NCI-H2171 treated with DMSO at 0.1 percent for 48 hours (cell line): ENCODE data around the gene ZNF473.

Source experiments
- DNase-seq: peaks from one replicate; lab custom pipeline; 2025; lab: John Stamatoyannopoulos, UW

ZNF473 gene

DNA sequence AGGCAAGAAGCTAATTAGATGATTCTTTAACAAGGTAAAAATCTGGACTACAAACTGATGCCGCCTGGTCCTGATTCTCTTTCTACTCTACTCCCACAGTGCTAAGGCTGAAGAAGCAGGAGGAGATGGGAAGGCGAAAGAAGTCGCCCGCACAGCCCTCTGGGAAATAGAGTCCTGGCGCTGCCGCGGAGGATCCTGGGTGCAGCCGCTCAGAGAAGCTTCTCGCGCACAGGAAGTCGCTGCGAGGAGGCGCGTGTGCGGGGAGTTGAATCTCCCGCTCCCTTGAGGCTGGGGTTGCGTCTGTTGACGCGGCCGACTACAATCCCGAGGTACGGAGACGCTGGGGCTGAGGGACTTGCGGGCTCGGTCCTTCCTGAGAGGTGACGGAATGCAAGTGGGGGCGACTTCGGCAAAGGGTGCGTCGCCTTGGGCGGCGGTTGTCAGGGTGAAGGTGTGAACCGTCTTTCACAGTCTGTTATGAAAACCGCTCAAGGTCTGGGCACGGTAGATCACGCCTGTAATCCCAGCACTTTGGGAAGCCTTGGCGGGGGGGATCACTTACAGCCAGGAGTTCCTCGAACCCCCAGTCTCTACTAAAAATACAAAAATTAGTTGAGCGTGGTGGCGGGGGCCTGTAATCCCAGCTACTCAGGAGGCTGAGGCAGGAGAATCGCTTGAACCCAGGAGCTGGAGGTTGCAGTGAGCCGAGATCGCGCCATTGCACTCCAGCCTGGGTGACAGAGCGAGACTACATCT lies at the start of gene ZNF473:
Gene ZNF473 (plus strand): TSS at position 212 of the 756 bp plus-strand sequence. CDS start 5,078 bp downstream, outside the sequence.
- peak; percentile 99 for DNase-seq

DNA sequence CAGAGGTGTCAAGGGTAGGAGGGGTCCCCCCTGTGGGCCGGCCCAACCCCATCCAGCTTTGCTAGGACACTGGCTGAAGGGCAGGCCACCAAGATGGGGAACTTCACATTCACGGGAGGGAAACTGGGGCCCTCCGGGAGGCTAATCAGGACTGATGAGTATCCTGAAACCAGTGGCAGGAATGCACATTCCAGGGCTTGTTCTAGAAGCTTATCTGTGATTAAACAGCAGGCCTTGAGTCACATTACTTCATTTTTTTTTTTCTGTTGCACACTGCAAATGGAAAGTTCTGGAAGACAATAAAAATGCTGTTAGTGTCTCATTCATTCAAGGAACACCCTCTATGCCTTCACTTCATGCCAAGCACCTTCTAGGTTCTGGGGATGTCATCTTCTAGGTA lies 49.3 kb upstream of the ZNF473 start:
- DNase-seq: no peak

DNA sequence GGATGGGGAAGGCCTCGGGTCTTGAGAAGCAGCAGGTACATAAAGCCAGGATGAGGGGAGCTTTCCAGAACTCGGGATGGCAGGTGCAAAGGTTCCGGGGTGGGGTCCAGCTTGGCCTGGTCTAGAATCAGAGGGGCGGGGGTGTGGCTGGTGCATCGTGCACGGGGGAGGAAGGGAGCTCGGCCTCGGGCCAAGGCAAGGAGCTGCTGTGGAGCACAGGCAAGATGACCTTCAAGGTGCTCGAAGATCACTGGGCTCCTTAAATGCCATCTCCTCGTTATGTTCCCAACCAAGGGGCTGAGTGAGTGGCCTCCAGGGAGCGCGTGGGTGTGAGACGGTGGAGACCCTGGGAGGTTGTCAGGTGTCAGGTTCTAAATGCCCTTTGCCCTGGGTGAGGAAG lies 48.7 kb upstream of the ZNF473 start:
- no peak for DNase-seq

DNA sequence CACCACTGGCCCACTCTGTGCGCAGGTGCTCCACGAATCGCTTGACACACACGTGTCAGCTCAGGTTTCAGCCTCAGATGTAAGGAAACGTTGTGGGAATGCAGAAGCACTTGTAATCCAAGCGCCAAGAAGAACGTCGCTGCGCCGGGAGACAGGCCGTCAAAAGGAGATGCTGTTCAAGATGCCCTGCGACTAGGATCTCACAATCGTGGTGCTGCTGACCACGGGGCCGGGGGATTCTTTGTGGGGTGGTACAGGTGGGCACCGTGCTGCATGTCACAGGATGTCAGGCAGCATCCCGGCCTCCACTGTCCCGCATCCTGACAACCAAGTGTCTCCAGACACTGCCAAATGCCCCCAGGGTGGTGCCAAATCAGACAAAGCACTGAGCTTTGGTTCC lies 47.9 kb upstream of the ZNF473 start:
- no peak for DNase-seq

DNA sequence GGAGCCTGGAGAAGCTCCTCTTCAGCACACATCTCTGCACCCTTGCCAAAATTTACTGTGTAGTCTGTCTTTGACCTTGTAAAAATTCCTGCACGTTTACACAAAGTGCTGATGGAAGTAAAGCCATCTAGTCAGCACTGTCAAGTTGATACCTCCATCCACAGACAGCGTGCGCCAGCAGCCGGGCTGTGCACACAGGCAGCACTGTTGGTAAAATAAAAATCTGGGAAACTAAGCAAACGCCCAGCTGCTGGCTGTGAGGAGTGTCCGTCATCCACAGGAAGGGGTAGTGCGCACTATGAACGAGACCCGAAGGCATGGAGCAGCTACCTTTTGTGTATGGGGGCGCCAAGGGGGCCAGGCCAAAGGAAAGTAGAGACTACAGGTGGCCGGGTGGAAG lies 47.5 kb upstream of the ZNF473 start:
- no peak for DNase-seq

DNA sequence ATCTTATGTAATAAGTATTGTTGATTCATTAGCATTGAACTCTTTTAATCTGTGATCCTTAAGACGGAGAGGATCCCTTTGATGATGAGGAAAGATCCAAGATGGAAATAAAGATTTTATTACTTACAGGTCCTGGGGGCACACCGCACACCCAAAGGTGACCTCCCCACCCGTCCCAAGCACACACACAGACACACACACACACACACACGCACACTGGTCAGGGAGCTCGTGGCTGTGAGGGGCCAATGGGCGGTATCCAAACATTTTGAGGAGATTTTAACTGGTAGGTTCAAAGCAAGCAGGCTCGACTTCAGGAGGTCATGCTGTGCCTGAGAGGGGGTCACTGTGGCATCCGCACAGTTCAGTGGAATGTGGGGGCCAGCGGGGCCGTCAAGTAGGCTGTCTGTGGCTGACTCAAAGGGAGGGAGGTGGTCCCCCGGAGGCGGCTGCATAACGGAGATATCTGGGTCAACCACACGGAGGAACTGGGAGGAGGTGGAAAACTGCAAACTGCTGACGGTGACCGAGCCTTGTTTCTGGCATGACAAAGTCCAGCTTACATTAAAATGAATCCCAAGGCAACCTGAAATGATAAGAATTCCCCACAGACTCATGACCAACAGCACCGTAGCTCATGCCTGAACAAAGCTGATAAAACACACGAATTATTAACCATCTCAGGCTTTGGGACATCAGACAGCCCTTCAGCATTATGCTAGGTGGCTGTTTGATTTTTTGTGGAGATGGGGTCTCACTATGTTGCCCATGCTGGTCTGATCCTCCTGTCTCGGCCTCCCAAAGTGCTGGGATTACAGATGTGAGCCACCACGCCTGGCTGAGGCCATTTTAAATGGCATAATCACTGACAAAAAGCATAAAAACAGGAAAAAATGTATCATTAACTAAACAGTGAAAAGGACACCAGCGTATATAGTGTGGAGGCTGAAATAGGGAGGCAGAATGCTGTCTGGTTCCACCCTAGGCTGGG lies 43.9 kb upstream of the ZNF473 start:
- DNase-seq: no peak

DNA sequence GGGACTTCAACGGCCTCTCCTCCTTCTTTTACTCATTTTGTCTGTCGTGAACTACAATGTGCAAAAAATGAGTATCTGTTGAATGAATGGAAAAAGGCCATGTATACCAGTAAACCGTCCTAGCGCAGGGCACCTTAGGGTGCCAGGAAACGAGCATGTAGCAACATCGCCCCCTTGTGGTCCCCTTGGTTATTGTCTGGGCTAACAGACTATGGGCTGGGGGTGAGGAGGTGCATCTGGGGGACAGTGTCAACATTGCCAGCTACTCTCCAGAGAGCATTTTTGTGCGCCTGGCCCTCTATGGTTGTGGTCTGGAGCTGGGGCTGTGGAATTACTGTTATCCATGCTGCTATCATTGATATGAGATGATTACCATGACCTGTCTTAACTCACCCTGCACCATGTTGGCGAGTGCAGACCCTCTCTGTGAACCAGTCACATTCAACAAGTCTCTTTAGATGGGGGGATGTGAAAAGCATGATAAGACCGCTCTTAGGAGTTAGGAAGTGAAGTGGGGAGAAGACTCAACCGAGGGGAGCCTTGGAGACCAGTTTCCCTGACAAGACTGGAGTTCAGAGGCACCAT lies 42.1 kb upstream of the ZNF473 start:
- DNase-seq: peak; percentile 52

DNA sequence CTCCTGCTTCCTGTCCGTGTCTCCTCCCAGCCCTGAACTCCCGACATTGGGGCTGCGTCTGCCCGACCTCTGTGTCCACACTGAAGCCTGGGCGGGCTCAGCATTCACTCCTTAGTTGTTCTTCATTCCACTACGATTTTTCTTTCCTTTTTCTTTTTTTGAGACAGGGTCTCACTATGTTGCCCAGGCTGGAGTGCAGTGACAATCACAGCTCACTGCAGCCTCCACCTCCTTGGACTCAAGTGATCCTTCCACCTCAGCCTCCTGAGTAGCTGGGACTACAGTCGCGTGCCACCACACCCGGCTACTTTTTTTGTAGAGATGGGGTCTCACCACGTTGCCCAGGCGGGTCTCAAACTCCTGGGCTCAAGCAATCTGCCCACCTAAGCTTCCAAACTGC lies 41.3 kb upstream of the ZNF473 start:
- DNase-seq: no peak

DNA sequence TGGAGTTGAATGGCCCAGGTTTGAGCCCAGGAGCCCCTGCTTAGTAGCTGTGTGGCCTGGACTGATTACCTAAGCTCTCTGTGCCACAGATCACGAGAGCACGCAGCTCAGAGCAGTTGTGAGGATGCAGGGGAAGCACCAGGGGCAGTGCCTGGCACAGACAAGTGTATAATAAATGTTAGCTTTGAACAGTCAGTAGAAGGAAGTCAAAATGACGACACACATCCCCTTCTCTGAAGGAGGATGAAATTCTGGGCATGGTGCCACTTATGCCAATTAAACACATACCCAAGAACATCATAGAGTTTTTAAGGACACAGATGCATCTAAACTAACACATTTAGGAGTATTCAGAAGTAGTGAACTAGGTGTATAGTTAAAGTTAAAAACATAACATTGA lies 39.9 kb upstream of the ZNF473 start:
- DNase-seq: no peak

DNA sequence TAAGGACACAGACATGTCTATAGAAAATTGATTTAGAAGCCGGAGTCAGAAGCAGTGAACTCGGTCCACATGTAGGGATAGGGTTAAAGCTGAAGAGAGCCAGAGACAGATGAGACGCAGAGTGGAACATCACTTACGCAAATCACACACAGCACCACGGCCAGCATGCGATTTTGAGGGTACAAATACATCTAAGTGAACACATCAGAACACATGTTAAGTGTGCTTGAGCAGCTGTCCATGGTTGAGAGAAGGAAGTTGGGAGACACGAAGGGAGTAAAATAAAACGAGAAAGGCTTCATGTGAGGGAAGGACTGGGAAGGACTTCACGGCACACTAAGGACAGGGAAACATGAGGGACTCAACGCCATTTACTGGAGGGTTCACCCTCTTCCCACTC lies 39.5 kb upstream of the ZNF473 start:
- DNase-seq: no peak

DNA sequence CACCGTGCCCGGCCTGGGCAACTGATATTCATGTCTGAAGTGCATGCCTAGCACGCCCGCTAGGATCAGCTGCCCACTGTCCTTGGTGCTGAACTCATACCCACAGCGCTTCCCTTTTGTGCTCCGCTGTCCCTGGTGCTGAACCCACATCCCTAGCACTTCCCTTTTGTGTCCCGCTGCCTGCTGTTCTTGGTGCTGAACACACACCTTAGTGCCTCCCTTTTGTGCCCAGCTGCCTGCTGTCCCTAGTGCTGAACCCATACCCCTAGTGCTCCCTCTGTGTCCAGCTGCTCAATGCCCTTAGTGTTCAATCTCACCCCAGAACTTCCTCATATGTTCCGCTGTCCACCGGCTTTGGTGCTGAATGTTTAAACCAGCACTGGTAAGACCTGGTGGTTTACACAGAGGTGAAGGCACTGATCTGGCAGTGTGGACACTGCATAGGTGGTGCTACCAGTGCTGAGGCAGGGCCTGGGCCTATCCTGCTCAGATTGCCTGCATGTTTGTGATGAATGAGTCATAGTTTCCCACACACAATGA lies 38.6 kb upstream of the ZNF473 start:
- no peak for DNase-seq

DNA sequence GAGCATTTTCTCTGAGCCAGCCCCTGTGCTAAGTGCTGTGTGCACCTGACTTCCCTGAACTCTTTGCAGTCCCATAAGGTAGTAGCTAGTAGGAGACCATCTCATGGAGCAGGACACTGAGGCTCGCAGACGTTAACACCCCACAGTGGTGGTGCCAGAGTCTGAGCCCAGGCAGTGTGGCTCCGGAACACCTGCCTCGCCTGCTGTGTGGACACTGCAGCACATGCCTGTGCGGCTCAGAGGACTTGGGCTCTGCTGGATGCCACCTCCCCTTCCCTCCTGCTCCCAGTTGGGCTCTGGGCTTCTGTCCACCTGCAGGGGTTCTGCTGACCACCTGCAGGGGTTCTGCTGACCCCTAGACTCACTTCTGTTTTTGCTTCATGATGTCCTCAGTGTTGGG lies 37.8 kb upstream of the ZNF473 start:
- DNase-seq: no peak

DNA sequence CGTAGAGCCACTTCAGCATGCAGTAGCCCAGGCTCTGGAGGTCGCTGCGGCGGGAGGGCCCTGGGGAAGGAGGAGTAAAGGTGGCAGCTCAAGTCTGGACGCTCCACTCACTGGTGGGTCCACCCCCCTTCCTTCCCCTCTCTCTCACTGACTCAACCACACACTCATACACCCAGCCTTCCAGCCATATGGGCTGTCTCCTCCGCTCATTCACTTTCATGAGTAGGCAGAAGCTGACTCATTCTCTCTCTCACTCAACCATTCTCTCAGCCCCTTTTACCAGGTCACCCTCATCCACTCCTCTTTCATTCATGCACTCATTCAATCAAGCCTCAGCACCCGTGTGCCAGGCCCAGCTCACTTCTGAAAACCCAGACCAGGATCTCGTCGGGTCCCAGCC lies 37.4 kb upstream of the ZNF473 start:
- DNase-seq: no peak

DNA sequence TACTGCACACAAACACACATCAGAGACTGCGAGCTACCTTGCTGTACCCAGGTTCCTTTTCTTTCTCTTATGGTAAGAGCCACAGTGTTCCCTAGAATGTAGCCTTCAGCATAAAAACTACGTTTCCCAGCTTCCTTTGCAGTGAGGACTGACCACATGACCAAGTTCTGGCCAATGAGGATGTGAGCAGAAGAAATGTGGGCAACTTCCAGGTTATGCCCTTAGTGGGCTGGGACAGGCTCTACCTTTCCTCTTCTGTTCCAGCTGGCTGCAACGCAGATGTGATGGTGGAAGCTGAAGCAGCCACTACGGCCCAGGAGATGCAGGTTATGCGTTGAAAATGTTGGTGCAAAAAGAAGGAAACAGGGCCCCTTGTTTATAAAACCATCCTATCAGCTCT lies 28.1 kb upstream of the ZNF473 start:
- DNase-seq: peak; percentile 19

DNA sequence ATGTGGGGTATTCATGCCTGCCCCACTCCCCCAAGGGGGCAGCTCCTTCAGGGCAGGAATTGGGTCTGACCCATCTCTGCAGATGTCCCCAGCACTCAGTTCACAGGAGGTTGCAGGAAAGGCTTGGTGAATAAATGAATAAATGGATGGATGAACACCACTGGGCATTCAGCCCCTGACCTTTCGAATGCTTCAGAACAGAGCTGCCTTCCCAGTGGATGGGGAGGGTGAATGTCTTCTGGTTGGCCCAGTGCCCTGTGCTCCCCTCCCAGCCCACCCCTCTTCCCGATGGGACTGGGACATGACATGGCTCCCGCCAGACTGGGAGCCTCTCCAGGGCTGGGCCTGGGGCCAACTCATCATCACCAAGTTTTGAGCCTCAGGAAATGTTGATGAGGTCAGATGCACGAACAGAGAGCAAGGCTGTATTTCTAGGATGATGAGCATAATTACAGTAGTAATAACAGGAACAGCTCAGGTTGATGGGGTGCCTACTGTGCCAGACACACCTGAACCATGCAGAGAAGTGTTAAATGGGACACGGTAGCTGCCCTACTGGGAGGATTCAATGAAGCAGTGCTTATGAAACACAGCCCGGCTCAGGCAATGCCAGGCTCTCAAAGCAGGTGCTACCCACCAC lies 26.3 kb upstream of the ZNF473 start:
- no peak for DNase-seq

DNA sequence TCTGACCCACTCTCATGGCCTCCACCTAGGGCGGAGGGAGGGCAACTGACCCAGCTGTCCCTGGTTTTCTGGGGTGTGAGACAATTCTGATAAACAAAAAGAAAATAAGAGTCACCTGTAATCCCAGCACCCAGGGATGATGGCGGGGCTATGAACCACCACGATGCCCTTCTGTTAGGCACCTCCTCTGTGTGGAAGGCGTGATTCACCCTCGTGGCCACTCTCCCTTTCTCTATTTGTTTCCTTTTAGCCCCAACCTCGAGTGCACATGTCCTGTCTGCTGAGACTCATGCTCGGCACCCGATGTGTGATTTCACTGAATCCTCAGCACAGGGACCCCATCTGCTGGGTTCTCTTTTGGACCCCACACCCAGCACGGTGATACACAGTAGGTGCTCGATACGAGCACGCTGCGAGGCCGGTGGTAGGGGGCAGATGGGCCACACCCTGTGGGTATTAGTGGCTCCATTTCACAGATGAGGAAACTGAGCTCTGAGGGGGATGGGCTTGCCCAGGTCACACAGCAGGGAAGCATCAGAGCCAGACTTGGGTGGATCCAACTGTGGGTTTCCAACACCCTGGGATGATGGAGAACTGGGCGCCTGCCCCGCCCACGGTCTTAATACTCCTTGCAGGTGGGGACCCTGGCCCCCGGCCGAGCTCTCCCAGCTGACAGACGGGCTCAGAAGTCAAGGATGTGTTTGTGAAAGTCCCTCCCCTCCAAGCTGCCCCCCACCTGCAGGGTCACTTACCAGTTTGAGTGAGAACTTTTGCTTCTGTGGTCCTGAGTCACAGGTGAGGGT lies 25.6 kb upstream of the ZNF473 start:
- DNase-seq: no peak

DNA sequence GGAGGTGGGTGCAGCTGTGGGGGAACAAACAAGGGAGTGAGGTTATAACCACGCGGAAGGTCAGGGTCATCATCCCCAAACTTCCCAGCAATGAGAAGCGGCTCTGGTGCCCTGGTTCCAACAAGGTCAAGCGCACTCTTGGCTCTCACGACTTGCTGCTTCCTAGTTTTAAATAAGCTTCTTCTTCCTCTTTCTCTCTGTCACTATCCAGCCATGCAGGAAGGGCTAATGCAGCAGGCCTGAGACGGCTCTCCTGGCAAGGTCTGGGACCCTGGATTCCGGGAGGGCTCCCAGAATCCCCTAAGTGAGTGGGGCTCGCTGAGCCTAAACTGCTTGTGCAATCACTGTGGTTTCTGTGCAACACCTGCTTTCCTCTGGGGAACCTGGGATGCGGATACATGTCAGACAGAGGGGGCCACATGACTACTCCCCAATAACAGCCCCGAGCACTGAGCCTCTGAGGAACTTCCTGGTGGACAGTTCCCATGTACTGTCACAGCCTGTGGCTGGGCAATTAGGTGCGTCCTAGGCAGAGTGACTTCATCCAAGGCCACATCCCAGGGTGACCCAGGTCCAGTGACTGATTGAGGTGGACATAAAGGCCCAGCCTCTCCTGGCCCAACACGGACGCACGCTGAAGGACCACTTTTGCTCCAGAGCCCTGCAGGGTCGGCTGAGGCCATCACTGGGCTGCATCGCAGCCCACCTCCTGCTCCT lies 24.8 kb upstream of the ZNF473 start:
- DNase-seq: no peak

DNA sequence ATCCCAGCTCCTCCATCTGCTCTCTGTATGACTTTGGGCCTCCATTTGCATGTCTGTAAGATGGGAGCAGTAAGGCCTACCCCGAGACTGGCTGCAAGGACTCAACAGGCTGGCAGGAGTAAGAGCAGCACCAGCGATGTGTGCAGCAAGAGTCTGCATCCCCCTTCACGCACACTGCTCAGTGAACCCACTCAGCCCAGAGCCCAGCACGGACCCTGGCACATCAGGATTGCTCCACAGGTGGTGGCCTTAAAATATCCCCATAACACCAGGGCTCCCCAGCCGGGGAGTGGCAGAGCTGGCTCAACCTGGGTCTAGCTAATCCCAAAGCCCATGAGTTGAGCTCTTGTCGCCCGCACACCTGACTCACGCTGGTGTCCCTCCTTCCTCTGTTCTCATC lies 24.0 kb upstream of the ZNF473 start:
- no peak for DNase-seq

DNA sequence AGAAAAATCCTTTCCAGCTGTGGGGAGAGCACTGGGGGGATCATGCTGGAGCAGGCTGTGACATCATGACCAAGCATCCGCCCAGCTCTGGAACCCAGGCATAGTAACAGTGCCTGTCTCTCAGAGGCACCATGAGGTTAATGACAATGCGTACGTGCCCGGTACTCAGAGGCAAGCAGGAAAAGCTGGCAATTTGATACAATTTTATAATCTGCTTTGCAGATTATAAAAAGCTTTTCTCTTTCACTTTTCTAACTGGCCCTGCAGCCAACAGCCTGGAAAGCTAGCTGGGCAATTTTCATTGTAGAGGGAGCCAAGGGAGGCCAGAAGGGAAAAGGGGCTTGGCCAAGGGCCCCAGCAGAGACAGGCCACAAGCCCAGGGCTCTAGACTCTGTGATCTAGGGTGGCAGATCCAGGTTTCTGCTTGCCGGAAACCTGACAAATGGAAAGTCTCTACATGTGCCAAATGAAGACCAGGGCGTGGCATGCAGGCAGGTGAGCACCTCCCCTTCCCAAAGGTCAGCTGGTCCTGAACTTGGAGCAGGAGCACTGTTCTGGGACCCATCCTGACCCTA lies 23.3 kb upstream of the ZNF473 start:
- DNase-seq: no peak

DNA sequence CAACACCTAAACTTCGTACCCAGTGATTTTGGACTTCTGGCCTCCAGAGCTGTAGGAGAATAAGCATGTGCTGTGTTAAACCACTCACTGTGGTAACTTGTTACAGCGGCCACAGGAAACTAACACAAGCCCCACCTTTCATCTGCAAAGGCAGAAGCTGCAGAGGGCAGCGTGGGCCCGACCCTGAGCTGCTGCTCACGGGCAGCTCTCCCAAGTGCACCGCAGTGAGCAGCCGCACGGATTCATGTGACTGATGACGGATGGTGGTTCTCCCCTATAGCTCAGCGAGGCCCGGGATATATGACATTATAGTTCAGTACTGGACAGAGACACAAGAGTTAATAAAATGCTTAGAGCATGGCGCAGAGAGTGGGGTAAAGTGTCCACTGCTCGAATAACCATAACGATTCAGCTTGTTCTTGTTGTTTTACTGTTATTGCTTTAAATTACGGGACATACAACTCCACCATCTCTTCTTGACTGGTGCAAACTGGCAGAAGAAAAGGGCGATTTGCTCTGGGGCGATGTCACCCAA lies 22.5 kb upstream of the ZNF473 start:
- DNase-seq: no peak
